Neural progenitor cell (in vitro differentiated cells): Measurements from ENCODE around the gene F10. TPM values are rescaled to one million over a fixed set of nuclear protein-coding genes. Genes with fewer than 3 reads are reported as not detected.

Source experiments
- DNase-seq: peaks from one replicate; pipeline ENCODE4 v3.0.0-alpha.2; 2016; ENCODE audit warnings: low spot score
- H2AFZ ChIP-seq: fragments of 200-600 bp; sonication (generic); replicated peaks from 2 replicates; pipeline ENCODE4 v1.6.1; 2016; ENCODE audit warnings: antibody characterized with exemption
- H3F3A ChIP-seq: fragments of 200-600 bp; sonication (generic); 2 replicates; pipeline ENCODE4 v1.6.1; 2016; ENCODE audit warnings: antibody characterized with exemption, low read depth
- H3K27ac ChIP-seq: fragments of 200-600 bp; sonication (generic); 2 replicates; pipeline ENCODE4 v1.5.1; 2016; ENCODE audit warnings: mild to moderate bottlenecking
- H3K27me3 ChIP-seq: fragments of 200-600 bp; sonication (generic); 2 replicates; pipeline ENCODE4 v1.6.1; 2016; ENCODE audit warnings: mild to moderate bottlenecking, moderate library complexity
- H3K36me3 ChIP-seq: fragments of 200-600 bp; sonication (generic); 2 replicates; pipeline ENCODE4 v1.5.1; 2016
- H3K4me1 ChIP-seq: fragments of 200-600 bp; sonication (generic); 2 replicates; pipeline ENCODE4 v1.6.1; 2016; ENCODE audit warnings: mixed run types
- H3K4me2 ChIP-seq: fragments of 200-600 bp; sonication (generic); 2 replicates; pipeline ENCODE4 v1.6.1; 2016
- H3K4me3 ChIP-seq: fragments of 200-600 bp; sonication (generic); 2 replicates; pipeline ENCODE4 v1.5.1; 2016
- H3K79me2 ChIP-seq: fragments of 200-600 bp; sonication (generic); 2 replicates; pipeline ENCODE4 v1.6.1; 2016; ENCODE audit warnings: low read depth
- H3K9ac ChIP-seq: fragments of 200-600 bp; sonication (generic); 2 replicates; pipeline ENCODE4 v1.6.1; 2016
- H3K9me3 ChIP-seq: fragments of 200-600 bp; sonication (generic); 2 replicates; pipeline ENCODE4 v1.5.1; 2016; ENCODE audit warnings: low read depth
- H4K20me1 ChIP-seq: fragments of 200-600 bp; sonication (generic); 2 replicates; pipeline ENCODE4 v1.6.1; 2016; ENCODE audit warnings: low read depth
- H3K27ac Mint-ChIP-seq: 3 replicates; pipeline ENCODE4 v1.8.0; 2021; ENCODE audit warnings: mixed read lengths
- H3K27me3 Mint-ChIP-seq: 2 replicates; pipeline ENCODE4 v1.8.0; 2022; ENCODE audit warnings: low read depth, mild to moderate bottlenecking, inconsistent platforms, moderate library complexity, mixed read lengths; ENCODE audit not compliant: insufficient read depth
- H3K36me3 Mint-ChIP-seq: 3 replicates; pipeline ENCODE4 v1.8.0; 2021; ENCODE audit warnings: mixed read lengths
- H3K4me1 Mint-ChIP-seq: 3 replicates; pipeline ENCODE4 v1.8.0; 2021; ENCODE audit warnings: mixed read lengths
- H3K4me3 Mint-ChIP-seq: 3 replicates; pipeline ENCODE4 v1.8.0; 2021; ENCODE audit warnings: mild to moderate bottlenecking, moderate library complexity, mixed read lengths
- H3K9me3 Mint-ChIP-seq: 3 replicates; pipeline ENCODE4 v1.8.0; 2020; ENCODE audit warnings: mixed read lengths
- CTCF ChIP-seq: fragments of 200-600 bp; sonication (generic); IDR thresholded peaks from 2 replicates; pipeline ENCODE4 v1.5.1; 2017; ENCODE audit warnings: antibody characterized with exemption, mild to moderate bottlenecking
- EZH2 ChIP-seq: fragments of 200-600 bp; sonication (generic); IDR thresholded peaks from 2 replicates; pipeline ENCODE4 v1.6.1; 2017; ENCODE audit warnings: antibody characterized with exemption, mild to moderate bottlenecking, moderate library complexity
- EZH2phosphoT487 ChIP-seq: fragments of 200-600 bp; sonication (generic); IDR thresholded peaks from 2 replicates; pipeline ENCODE4 v1.6.1; 2017; ENCODE audit warnings: antibody characterized with exemption
- small RNA-seq: library from RNA; depleted of rRNA; stranded (forward); fragments of <200 nt; gene quantifications from one replicate; pipeline ENCODE3, GENCODE V24; 2015
- total RNA-seq: library from RNA; depleted of rRNA; stranded (reverse); fragments of >200 nt; gene quantifications from 2 replicates; pipeline ENCODE4 v1.2.3, GENCODE V29; 2015; ENCODE audit warnings: low replicate concordance

Gene F10
- total RNA-seq, 1 donor from 2014 or later = 2.0 TPM

- Histone ChIP-seq H3K4me3 (no peak overlapping the region), H3K9ac (no peak overlapping the region), H2AFZ (no peak overlapping the region), H3K79me2 (peaks cover 35% of the 10 kb centered on the region), H4K20me1 (peaks cover 19% of the 10 kb centered on the region), H3K9me3 (no peaks in the 10 kb centered on the region), H3K4me2 (no peak overlapping the region), H3K4me1 (no peaks in the 10 kb centered on the region), H3K27me3 (no peaks in the 10 kb centered on the region), H3F3A (no peaks in the 10 kb centered on the region), H3K27ac (no peak overlapping the region), H3K36me3 (peaks cover 11% of the 10 kb centered on the region)
- H3K27ac Mint-ChIP-seq = no peak overlapping the region
- no peak for DNase-seq
- H3K36me3 Mint-ChIP-seq = peaks cover 24% of the 10 kb centered on the region
- H3K27me3 Mint-ChIP-seq = no peaks in the 10 kb centered on the region
- TF ChIP-seq CTCF (no peak), EZH2phosphoT487 (no peak), EZH2 (no peak)
- no peaks in the 10 kb centered on the region for H3K4me1 Mint-ChIP-seq
- H3K9me3 Mint-ChIP-seq = no peaks in the 10 kb centered on the region
- H3K4me3 Mint-ChIP-seq = no peak overlapping the region
Observed at GRCh38 chr13:113196970-113197737, 74.6 kb downstream of the F10 start.

Small RNA genes lying within 50 kb of the gene (small RNA-seq; reads per million reads assigned to genes)
- gene AL137002.1 = not detected

Other genes starting within 250 kb of the F10 start
- gene MCF2L, start 153.6 kb upstream of the F10 start, total RNA-seq = 40.4 and 59.2 TPM in 2 replicates
- gene F7, start 17.0 kb upstream of the F10 start, total RNA-seq = 0.50 TPM in 1 of 2 replicates, not detected in the other
- not detected in 2 replicates for gene PROZ, start 35.8 kb downstream of the F10 start, total RNA-seq
- 91.1 and 99.6 TPM in 2 replicates for gene PCID2, start 85.9 kb downstream of the F10 start, total RNA-seq
- gene CUL4A, start 86.8 kb downstream of the F10 start, total RNA-seq = 95.1 and 96.0 TPM in 2 replicates
- gene LAMP1, start 174.4 kb downstream of the F10 start, total RNA-seq = 49.7 and 64.6 TPM in 2 replicates
- 14.8 and 19.3 TPM in 2 replicates for gene GRTP1, start 241.3 kb downstream of the F10 start, total RNA-seq